Psoas muscle (tissue), 8 donors: ENCODE measurements around the gene ALOXE3. TPM values are rescaled to one million over a fixed set of nuclear protein-coding genes. Genes with fewer than 3 reads are reported as not detected.
A peak's percentile ranks its signal among the peaks of the same experiment; 100 is the strongest.

ENCODE experiments used
- ATAC-seq, 4 donors: fragments of 200-7000 bp; cut with Tn5 transposase; one replicate each; pipeline ENCODE4 v1.9.1; 2020; ENCODE audit warnings: moderate library complexity in 3 of 4, mild to moderate bottlenecking in 2 of 4
- DNase-seq, 2 donors: peaks; one replicate each; pipeline ENCODE4 v3.0.0-alpha.2; 2020
- H3K27ac ChIP-seq: fragments of 200-600 bp; one replicate; pipeline ENCODE4 v1.8.0; 2022
- H3K27me3 ChIP-seq, 3 donors: fragments of 200-600 bp in 1 of 3; one replicate each; pipeline versions ENCODE4 v1.6.1 to v1.8.0; 2013 to 2022; ENCODE audit warnings: low read length in 2 of 3, mild to moderate bottlenecking in 2 of 3, moderate library complexity in 1 of 3; ENCODE audit not compliant: insufficient read depth in 3 of 3
- H3K36me3 ChIP-seq, 2 donors: fragments of 200-600 bp in 1 of 2; one replicate each; pipeline versions ENCODE4 v1.6.1 to v1.8.0; 2013 to 2022; ENCODE audit warnings: low read depth in 1 of 2, mild to moderate bottlenecking in 1 of 2, moderate library complexity in 1 of 2; ENCODE audit not compliant: insufficient read depth in 1 of 2
- H3K4me1 ChIP-seq: fragments of 200-600 bp; one replicate; pipeline ENCODE4 v1.8.0; 2022
- H3K4me3 ChIP-seq: fragments of 200-600 bp; one replicate; pipeline ENCODE4 v1.8.0; 2022; ENCODE audit warnings: mild to moderate bottlenecking
- H3K9me3 ChIP-seq: fragments of 200-600 bp; one replicate; pipeline ENCODE4 v1.8.0; 2022
- WGBS, 3 donors: extraction: QIAGEN DNeasy Blood & Tissue Kit; methylation state at CpG; one replicate each; pipeline versions ENCODE4 v1.1.6 to v1.1.7; 2013; 5-methylcytosine and 5-hydroxymethylcytosine counted together
- intact Hi-C, 2 donors: fragments of 100-400 bp; cut with DNase I; formaldehyde crosslinking; loops; one replicate each; pipeline versions ENCODE4 v1.11.0 to v1.14.2; 2022
- polyA plus RNA-seq, 3 donors: library from polyadenylated mRNA; stranded (reverse); fragments of 200-250 nt; gene quantifications; one replicate each; pipeline ENCODE4 v1.2.3, GENCODE V29; 2013
- total RNA-seq, 4 donors: library from RNA; stranded (reverse); fragmentation: NEBNext Ultra II Directional in 2 of 4; extraction: Animal tissue kit (Norgen Biotek cat#: 25700) in 2 of 4; gene quantifications; one replicate each; pipeline versions ENCODE4 v1.2.1 to v1.2.4, GENCODE V29; 2021 to 2023
- TF ChIP-seq, protein P1 (sequence below): fragments of 200-600 bp; IDR thresholded peaks from one replicate; pipeline ENCODE4 v1.8.0; 2022; ENCODE audit warnings: antibody characterized with exemption
- donor health status: healthy with polysubstance abuse.
- donor health status: DM: no; HTN: no; CAD: no; lungs with moderate emphysema.
- donor health status: Bipolar disorder and iron deficiency.
- donor health status: healthy.
- donor health status: DM: yes; HTN: yes; CAD: no.
- donor health status: DM: no; HTN: no; CAD: no.
- donor health status: DM: no; HTN: no; CAD: no.
- donor health status: DM: yes; HTN: yes; CAD: no.

Gene ALOXE3
- total and polyA plus RNA-seq, 7 donors: 0.42 TPM; not detected in 6

DNA sequence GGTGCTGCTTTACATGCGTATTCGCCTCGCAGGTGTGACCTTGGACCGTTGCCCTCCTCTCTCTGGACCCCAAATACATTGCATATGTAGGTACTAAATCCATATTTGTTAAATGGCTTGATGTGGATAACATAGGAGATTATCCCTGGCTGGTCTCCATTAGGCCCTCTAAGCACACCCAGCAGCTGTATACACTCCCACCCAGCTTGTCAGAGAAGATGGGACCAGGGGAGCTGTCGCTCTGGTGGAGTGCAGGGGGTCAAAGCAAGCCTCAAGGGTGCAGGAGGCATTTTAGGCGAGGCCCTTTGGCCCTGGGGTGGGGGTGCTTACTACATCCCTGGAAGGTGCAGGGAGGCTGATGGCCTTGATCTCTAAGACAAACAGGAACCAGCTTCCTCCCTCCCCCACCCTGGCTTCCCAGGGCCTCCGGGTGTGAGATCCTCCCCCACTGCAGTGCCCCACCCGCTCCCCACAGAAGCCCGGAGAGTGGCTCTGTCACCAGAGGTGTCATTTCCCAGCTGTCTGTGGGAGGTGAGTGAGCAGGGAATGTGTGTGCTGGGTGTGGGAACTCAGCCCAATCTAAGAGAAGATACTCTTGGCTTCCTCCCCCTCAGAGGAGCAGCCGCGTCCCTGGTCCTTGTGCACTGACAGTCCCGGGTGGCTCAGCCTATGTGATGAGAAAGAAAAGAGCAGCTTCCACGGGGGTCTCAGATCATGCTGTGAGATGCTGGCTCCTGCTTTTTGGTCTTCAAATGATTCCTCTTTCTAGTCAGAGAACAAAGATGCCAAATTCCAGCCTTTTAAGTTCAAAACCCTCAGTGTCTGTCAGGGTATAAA, 45.9 kb upstream of the ALOXE3 start:
- peak overlapping the region; percentile 99 for H3K4me3 ChIP-seq
- no peaks in the 10 kb centered on the region for H3K27me3 ChIP-seq
- ATAC-seq (peak; percentile 80 to 89 (median 86)), DNase-seq (peak; percentile 85 to 91)
- H3K9me3 ChIP-seq: no peaks in the 10 kb centered on the region
- TF ChIP-seq, protein P1, sequence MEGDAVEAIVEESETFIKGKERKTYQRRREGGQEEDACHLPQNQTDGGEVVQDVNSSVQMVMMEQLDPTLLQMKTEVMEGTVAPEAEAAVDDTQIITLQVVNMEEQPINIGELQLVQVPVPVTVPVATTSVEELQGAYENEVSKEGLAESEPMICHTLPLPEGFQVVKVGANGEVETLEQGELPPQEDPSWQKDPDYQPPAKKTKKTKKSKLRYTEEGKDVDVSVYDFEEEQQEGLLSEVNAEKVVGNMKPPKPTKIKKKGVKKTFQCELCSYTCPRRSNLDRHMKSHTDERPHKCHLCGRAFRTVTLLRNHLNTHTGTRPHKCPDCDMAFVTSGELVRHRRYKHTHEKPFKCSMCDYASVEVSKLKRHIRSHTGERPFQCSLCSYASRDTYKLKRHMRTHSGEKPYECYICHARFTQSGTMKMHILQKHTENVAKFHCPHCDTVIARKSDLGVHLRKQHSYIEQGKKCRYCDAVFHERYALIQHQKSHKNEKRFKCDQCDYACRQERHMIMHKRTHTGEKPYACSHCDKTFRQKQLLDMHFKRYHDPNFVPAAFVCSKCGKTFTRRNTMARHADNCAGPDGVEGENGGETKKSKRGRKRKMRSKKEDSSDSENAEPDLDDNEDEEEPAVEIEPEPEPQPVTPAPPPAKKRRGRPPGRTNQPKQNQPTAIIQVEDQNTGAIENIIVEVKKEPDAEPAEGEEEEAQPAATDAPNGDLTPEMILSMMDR: no peak
- intact Hi-C loops: no loop called here
- H3K4me1 ChIP-seq: peaks cover 30% of the 10 kb centered on the region
- peak overlapping the region; percentile 100 for H3K27ac ChIP-seq
- H3K36me3 ChIP-seq: peaks cover 0 to 24% of the 10 kb centered on the region in 2 donors
- WGBS, 3 donors: 8 to 18% (median 9%) methylated on average over 13 of the region's 13 CpGs

DNA sequence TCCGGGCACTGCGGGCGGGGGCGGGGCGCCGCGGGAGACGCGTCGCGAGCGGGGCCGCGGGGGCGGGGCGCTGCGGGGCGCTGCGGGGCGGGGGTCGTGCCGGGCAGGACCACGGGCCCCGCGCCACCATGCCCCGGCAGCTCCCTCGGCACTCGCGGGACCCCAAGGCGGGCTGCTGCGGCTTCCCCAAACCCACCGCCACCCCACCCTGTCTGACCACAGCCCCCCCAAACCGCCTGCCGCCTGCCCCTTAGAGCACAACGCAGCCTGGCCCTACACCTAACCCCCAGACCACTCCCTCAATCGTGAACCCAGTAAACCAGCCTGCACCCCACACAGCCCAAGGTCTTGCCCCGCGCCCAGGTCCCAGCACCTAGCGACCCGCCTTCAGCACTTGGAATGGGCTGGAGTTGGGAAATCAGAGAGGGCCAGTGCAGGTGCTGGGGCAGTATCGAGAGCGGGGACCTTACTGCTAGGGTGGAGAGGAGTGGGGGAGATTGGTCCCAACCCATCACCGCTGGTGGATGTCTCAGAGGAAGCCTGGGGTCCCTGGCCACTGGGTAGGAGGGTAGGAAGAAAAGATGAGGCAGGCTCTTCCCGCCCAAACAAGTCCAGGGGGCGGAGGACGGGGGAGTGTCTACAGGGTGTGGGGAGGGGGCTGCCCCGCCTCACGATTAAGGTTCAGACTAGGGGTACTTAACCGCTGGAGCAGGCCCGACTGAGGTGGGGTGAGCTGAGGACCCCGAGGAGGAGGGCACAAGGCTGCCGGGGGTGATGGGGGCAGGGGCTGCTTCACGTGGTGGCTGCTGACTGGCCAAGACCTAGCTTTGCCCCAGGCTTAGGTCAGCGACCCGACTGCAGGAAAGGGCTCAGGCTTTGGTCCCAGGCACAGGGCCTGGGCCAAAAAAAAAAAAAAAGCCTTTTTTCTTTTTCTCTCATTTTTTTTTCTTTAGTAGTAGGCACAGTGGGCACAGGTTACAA, 45.0 kb upstream of the ALOXE3 start:
- DNase-seq (peak; percentile 35 to 64), ATAC-seq (peak; percentile 3 to 19 (median 10))
- Histone ChIP-seq H3K9me3 (no peaks in the 10 kb centered on the region), H3K27ac (peak overlapping the region; percentile 100), H3K4me1 (peaks cover 34% of the 10 kb centered on the region), H3K36me3 (peaks cover 0 to 26% of the 10 kb centered on the region in 2 donors), H3K4me3 (peak overlapping the region; percentile 99), H3K27me3 (no peaks in the 10 kb centered on the region)
- WGBS, 3 donors: 6 to 18% (median 9%) methylated on average over 28 to 55 of the region's 55 CpGs
- TF ChIP-seq, protein P1: no peak
- intact Hi-C loops: no loop called here

DNA sequence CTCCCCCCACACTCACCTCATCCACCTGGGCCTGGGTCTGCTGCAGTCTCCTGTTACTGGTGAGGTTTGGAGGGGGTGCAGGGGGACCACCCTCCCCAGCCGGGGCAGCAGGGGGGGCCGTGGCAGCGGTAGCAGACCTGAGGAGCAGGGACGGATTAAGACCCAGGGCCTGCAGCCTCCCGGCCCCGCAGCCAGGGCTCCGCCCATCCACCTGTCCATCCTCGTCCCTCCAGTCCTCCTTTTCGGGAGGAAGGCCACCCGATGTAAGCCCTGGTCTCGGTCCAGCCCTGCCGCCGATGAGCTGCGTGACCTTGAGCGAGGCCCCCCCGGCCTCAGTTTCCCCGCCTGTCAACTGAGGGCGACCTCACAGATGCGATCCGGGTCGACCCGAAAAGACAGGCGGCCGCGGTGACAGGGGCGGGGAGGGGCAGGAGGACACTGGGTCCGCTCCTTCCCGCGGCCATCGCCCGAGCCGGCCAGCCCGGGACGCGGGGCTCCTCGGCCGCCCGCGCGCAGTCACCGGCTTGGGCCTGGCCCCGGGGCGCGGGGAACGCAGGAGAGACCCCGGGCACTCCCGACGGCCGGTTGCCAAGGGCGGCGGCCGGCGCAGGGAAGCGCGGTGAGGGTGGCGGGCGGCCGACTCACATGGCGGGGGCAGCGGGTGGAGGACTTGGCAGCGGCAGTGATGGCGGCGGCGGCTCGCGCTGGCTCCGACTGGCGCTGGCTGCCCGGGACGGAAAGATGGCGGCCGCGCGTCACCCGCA, 44.1 kb upstream of the ALOXE3 start, which contains the start of gene VAMP2:
Gene VAMP2, minus strand, starts transcription at position 716 of the 764 bp plus-strand sequence. Its CDS starts 69 bp downstream, at position 647.
- H3K4me1 ChIP-seq: peaks cover 38% of the 10 kb centered on the region
- no peaks in the 10 kb centered on the region for H3K27me3 ChIP-seq
- H3K4me3 ChIP-seq: peak within 1 kb of the TSS; percentile 99
- peak; percentile 47 to 66 (median 58) for ATAC-seq
- H3K27ac ChIP-seq: peak within 1 kb of the TSS; percentile 100
- intact Hi-C loops: no loop called here
- peaks cover 0 to 26% of the 10 kb centered on the region in 2 donors for H3K36me3 ChIP-seq
- DNase-seq: peak; percentile 89 to 93
- no peaks in the 10 kb centered on the region for H3K9me3 ChIP-seq
- WGBS, 3 donors: 0% methylated on average over 48 to 75 of the region's 75 CpGs
- TF ChIP-seq, protein P1: no peak
